ENCODE data around the gene ADRB2.

DNA sequence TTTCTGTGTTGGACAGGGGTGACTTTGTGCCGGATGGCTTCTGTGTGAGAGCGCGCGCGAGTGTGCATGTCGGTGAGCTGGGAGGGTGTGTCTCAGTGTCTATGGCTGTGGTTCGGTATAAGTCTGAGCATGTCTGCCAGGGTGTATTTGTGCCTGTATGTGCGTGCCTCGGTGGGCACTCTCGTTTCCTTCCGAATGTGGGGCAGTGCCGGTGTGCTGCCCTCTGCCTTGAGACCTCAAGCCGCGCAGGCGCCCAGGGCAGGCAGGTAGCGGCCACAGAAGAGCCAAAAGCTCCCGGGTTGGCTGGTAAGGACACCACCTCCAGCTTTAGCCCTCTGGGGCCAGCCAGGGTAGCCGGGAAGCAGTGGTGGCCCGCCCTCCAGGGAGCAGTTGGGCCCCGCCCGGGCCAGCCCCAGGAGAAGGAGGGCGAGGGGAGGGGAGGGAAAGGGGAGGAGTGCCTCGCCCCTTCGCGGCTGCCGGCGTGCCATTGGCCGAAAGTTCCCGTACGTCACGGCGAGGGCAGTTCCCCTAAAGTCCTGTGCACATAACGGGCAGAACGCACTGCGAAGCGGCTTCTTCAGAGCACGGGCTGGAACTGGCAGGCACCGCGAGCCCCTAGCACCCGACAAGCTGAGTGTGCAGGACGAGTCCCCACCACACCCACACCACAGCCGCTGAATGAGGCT lies at the start of gene ADRB2:
- TF ChIP-seq, protein P1, sequence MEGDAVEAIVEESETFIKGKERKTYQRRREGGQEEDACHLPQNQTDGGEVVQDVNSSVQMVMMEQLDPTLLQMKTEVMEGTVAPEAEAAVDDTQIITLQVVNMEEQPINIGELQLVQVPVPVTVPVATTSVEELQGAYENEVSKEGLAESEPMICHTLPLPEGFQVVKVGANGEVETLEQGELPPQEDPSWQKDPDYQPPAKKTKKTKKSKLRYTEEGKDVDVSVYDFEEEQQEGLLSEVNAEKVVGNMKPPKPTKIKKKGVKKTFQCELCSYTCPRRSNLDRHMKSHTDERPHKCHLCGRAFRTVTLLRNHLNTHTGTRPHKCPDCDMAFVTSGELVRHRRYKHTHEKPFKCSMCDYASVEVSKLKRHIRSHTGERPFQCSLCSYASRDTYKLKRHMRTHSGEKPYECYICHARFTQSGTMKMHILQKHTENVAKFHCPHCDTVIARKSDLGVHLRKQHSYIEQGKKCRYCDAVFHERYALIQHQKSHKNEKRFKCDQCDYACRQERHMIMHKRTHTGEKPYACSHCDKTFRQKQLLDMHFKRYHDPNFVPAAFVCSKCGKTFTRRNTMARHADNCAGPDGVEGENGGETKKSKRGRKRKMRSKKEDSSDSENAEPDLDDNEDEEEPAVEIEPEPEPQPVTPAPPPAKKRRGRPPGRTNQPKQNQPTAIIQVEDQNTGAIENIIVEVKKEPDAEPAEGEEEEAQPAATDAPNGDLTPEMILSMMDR (IDR thresholded peaks at IDR 0.05) = no peak
- TF ChIP-seq POLR2AphosphoS5 (IDR thresholded peaks at IDR 0.05; ENCODE audit: low read depth, low read length) = peak; percentile 85
- TF ChIP-seq TCF7L2 (IDR thresholded peaks at IDR 0.05; ENCODE audit: low read depth, low read length) = peak; percentile 82; the same call in 1 of the 2 replicates
- TF ChIP-seq, protein P2, sequence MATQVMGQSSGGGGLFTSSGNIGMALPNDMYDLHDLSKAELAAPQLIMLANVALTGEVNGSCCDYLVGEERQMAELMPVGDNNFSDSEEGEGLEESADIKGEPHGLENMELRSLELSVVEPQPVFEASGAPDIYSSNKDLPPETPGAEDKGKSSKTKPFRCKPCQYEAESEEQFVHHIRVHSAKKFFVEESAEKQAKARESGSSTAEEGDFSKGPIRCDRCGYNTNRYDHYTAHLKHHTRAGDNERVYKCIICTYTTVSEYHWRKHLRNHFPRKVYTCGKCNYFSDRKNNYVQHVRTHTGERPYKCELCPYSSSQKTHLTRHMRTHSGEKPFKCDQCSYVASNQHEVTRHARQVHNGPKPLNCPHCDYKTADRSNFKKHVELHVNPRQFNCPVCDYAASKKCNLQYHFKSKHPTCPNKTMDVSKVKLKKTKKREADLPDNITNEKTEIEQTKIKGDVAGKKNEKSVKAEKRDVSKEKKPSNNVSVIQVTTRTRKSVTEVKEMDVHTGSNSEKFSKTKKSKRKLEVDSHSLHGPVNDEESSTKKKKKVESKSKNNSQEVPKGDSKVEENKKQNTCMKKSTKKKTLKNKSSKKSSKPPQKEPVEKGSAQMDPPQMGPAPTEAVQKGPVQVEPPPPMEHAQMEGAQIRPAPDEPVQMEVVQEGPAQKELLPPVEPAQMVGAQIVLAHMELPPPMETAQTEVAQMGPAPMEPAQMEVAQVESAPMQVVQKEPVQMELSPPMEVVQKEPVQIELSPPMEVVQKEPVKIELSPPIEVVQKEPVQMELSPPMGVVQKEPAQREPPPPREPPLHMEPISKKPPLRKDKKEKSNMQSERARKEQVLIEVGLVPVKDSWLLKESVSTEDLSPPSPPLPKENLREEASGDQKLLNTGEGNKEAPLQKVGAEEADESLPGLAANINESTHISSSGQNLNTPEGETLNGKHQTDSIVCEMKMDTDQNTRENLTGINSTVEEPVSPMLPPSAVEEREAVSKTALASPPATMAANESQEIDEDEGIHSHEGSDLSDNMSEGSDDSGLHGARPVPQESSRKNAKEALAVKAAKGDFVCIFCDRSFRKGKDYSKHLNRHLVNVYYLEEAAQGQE (IDR thresholded peaks at IDR 0.05; ENCODE audit: insufficient read depth in 1 of 2, low read depth in 2 of 2, low read length in 1 of 2) = no peak

Measured in Panc1 (cell line).